HepG2 (cell line): ENCODE data around the gene RABL6. TPM values are rescaled to one million over a fixed set of nuclear protein-coding genes. Genes with fewer than 3 reads are reported as not detected.

Experiments
- CSRNP1 ChIP-seq: sonication (generic); formaldehyde crosslinking; IDR thresholded peaks from 2 replicates; pipeline ENCODE4 v1.8.1; 2023; ENCODE audit warnings: mild to moderate bottlenecking, missing genetic modification reagents
- MEF2D ChIP-seq: sonication (generic); formaldehyde crosslinking; IDR thresholded peaks from 2 replicates; pipeline ENCODE4 v1.5.1; 2020; ENCODE audit warnings: mild to moderate bottlenecking, missing genetic modification reagents
- NCOA1 ChIP-seq: sonication (generic); formaldehyde crosslinking; IDR thresholded peaks from 2 replicates; pipeline ENCODE4 v1.9.0; 2021; ENCODE audit warnings: missing genetic modification reagents
- PAX8 ChIP-seq: sonication (generic); formaldehyde crosslinking; IDR thresholded peaks from 2 replicates; pipeline ENCODE4 v1.8.0; 2022; ENCODE audit warnings: mild to moderate bottlenecking, missing genetic modification reagents, borderline replicate concordance
- PHF8 ChIP-seq: sonication (generic); formaldehyde crosslinking; IDR thresholded peaks from 2 replicates; pipeline ENCODE4 v1.5.0; 2020; ENCODE audit warnings: missing genetic modification reagents
- REPIN1 ChIP-seq: sonication (generic); formaldehyde crosslinking; IDR thresholded peaks from 2 replicates; pipeline ENCODE4 v1.8.0; 2022; ENCODE audit warnings: missing genetic modification reagents, low read depth, mild to moderate bottlenecking, borderline replicate concordance
- TSC22D2 ChIP-seq: sonication (generic); formaldehyde crosslinking; IDR thresholded peaks from 2 replicates; pipeline ENCODE4 v1.5.1; 2020; ENCODE audit warnings: missing genetic modification reagents, mild to moderate bottlenecking, borderline replicate concordance
- ZFY ChIP-seq: sonication (generic); formaldehyde crosslinking; IDR thresholded peaks from 2 replicates; pipeline ENCODE4 v1.4.0; 2020; ENCODE audit warnings: missing genetic modification reagents
- ZNF589 ChIP-seq: sonication (generic); formaldehyde crosslinking; conservative IDR thresholded peaks from 2 replicates; pipeline ENCODE4 v1.8.0; 2022; ENCODE audit warnings: mild to moderate bottlenecking, moderate library complexity, missing genetic modification reagents
- ZNF687 ChIP-seq: sonication (generic); formaldehyde crosslinking; IDR thresholded peaks from 2 replicates; pipeline ENCODE4 v1.5.1; 2020; ENCODE audit warnings: mild to moderate bottlenecking, missing genetic modification reagents, moderate library complexity
- ZNF782 ChIP-seq: sonication (generic); formaldehyde crosslinking; IDR thresholded peaks from 2 replicates; pipeline ENCODE4 v1.4.0; 2020; ENCODE audit warnings: missing genetic modification reagents, mild to moderate bottlenecking, borderline replicate concordance
- ZNF800 ChIP-seq: sonication (generic); formaldehyde crosslinking; IDR thresholded peaks from 2 replicates; pipeline ENCODE4 v1.4.0; 2020; ENCODE audit warnings: missing genetic modification reagents
- ZNF816 ChIP-seq: sonication (generic); formaldehyde crosslinking; IDR thresholded peaks from 2 replicates; pipeline ENCODE4 v1.8.0; 2022; ENCODE audit warnings: missing genetic modification reagents, mild to moderate bottlenecking, borderline replicate concordance
- ZNF83 ChIP-seq: sonication (generic); formaldehyde crosslinking; IDR thresholded peaks from 2 replicates; pipeline ENCODE4 v1.4.0; 2020; ENCODE audit warnings: missing genetic modification reagents, mild to moderate bottlenecking, borderline replicate concordance
- ZNF883 ChIP-seq: sonication (generic); formaldehyde crosslinking; IDR thresholded peaks from 2 replicates; pipeline ENCODE4 v1.5.1; 2020; ENCODE audit warnings: mild to moderate bottlenecking, missing genetic modification reagents; ENCODE audit errors: not compliant biosample characterization
- polyA plus RNA-seq, 8 experiments: library from polyadenylated mRNA; depleted of rRNA in 3 of 8; stranded (reverse) in 7 of 8; unstranded in 1 of 8; fragments of >200 nt; fragmentation: Illumina TruSeq in 4 of 8; extraction: Trizol in 4 of 8; gene quantifications; 2 replicates each; pipeline versions ENCODE4 v1.2.1 to v1.2.3, GENCODE V29; 2011 to 2016; ENCODE audit warnings: low read depth in 4 of 8, missing spikeins in 1 of 8, mixed read lengths in 1 of 8; ENCODE audit not compliant: insufficient read depth in 1 of 8
- total RNA-seq, 5 experiments: library from RNA; depleted of rRNA; stranded (reverse); fragments of >200 nt; fragmentation: Illumina TruSeq; extraction: Trizol; gene quantifications; 2 replicates each; pipeline ENCODE4 v1.2.3, GENCODE V29; 2016; ENCODE audit warnings: low read depth in 1 of 5

The RABL6 gene
- total and polyA plus RNA-seq, 2 of the 13 experiments (the other 11 are each of a cell fraction or from before 2014, with no cell fraction given), result 81.5 to 125 TPM

GRCh38 chr9:136842380-136842948 lies 34.7 kb downstream of the RABL6 start, which contains the start of gene AJM1 (continued):
- TF ChIP-seq ZNF687 (peak; percentile 73), NCOA1 (CRISPR knock-in tag) (0 out of 2 replicates have a peak, but pooled peaks have one; percentile 4), CSRNP1 (CRISPR knock-in tag) (peak; percentile 73; the same call in 1 of the 2 replicates), ZNF589 (CRISPR knock-in tag) (0 out of 2 replicates have a peak, but pooled peaks have one; percentile 45), ZNF800 (CRISPR knock-in tag) (0 out of 2 replicates have a peak, but pooled peaks have one; percentile 33), MEF2D (peak; percentile 58; the same call in 1 of the 2 replicates), ZNF782 (CRISPR knock-in tag) (peak; percentile 78; the same call in 1 of the 2 replicates), ZNF83 (CRISPR knock-in tag) (0 out of 2 replicates have a peak, but pooled peaks have one; percentile 69), REPIN1 (peak; percentile 61; the same call in 1 of the 2 replicates), PHF8 (CRISPR knock-in tag) (peak; percentile 36), ZFY (CRISPR knock-in tag) (peak; percentile 60), ZNF883 (CRISPR knock-in tag) (peak; percentile 39), TSC22D2 (CRISPR knock-in tag) (peak; percentile 53; the same call in 1 of the 2 replicates), PAX8 (CRISPR knock-in tag) (0 out of 2 replicates have a peak, but pooled peaks have one; percentile 40), ZNF816 (CRISPR knock-in tag) (peak; percentile 92; the same call in 1 of the 2 replicates)
